NB4 (cell line): ENCODE results near the gene EPHA6.

Experiments used
- POLR2A ChIP-seq: IDR thresholded peaks from 2 replicates; pipeline ENCODE4 v1.6.1; 2011; ENCODE audit warnings: mild to moderate bottlenecking; ENCODE audit not compliant: insufficient read length; ENCODE audit errors: extremely low read depth
- TF ChIP-seq, protein P1 (sequence below): IDR thresholded peaks from one replicate; pipeline ENCODE4 v1.5.1; 2012; ENCODE audit warnings: low read depth, low read length
- TF ChIP-seq, protein P2 (sequence below): IDR thresholded peaks from 2 replicates; pipeline ENCODE4 v1.6.1; 2011; ENCODE audit warnings: low read depth, low read length

DNA sequence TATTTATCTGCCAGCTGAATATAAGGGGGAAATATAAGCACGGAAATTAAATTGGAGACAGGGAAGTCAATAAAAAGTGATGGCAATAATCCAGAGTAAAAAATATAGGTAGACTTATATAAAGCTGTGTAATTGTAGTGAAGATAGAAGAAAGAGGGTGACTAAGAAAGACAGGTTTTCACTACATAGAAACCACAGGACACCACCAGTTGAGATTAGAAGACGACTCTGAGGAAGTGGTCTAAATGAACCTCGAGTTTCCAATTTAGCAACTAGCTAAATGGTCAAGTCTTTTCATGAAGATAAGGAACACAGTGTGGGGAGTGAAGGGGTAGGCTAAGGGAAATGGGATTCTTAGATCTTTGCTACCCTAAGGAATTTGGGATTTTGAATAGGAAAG is 761.3 kb downstream of the EPHA6 start:
- TF ChIP-seq, protein P1, sequence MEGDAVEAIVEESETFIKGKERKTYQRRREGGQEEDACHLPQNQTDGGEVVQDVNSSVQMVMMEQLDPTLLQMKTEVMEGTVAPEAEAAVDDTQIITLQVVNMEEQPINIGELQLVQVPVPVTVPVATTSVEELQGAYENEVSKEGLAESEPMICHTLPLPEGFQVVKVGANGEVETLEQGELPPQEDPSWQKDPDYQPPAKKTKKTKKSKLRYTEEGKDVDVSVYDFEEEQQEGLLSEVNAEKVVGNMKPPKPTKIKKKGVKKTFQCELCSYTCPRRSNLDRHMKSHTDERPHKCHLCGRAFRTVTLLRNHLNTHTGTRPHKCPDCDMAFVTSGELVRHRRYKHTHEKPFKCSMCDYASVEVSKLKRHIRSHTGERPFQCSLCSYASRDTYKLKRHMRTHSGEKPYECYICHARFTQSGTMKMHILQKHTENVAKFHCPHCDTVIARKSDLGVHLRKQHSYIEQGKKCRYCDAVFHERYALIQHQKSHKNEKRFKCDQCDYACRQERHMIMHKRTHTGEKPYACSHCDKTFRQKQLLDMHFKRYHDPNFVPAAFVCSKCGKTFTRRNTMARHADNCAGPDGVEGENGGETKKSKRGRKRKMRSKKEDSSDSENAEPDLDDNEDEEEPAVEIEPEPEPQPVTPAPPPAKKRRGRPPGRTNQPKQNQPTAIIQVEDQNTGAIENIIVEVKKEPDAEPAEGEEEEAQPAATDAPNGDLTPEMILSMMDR = no peak
- TF ChIP-seq, protein P2, sequence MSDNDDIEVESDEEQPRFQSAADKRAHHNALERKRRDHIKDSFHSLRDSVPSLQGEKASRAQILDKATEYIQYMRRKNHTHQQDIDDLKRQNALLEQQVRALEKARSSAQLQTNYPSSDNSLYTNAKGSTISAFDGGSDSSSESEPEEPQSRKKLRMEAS = no peak
- no peak for TF ChIP-seq POLR2A
